Erythroblast (primary cell): Measurements from ENCODE around the gene TAS1R2.

ENCODE experiments used
- GATA1 ChIP-seq: IDR thresholded peaks from 2 replicates; pipeline ENCODE4 v1.6.1; 2011; ENCODE audit warnings: low read depth, mild to moderate bottlenecking, control low read depth, low read length, moderate library complexity
- POLR2A ChIP-seq: IDR thresholded peaks from 2 replicates; pipeline ENCODE4 v1.6.1; 2011; ENCODE audit warnings: mild to moderate bottlenecking, low read length

DNA sequence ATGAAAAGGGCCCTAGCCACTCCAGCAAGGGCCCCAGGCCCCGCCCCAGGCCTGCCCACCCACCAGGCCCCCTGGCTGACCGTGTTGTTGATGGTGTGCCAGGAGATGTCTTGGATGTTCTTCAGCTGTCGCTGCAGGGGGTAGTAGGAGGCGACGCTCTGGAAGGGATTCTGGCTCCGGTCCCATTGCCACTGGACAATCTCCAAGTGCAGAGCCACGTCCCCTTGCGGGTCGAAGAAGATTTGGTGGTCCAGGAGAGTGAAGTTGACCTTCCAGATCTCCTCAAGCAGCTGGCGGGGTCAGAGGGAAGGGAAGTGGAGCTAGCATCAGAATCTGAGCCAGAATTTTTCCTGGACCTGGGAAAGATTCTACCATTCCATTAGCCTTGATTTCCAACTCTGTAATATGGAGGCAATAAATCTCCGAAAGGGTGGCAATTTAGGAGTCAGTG, 10.2 kb downstream of the TAS1R2 start:
- TF ChIP-seq POLR2A: no peak
- no peak for TF ChIP-seq GATA1
